ENCODE measurements around the gene BCAS3.

Gene BCAS3

DNA sequence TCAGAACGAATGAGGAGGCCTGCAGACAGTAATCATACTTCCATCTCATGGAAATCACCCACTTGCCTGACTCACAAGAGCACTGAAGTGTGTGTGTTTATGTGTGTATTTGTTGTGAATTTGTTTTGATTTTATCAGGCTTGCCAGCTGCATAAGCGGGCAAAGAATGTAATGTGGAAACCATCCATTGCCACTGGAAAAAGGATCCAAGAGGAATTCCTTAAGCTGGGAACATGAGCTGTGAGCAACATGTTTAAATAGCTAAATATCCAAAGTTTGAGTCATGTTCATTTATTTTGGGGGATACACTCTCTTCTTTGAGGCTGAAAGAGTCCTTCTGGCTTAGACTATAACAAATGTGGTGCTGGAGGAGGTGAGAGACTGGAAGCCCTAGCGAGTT is 523.6 kb downstream of the BCAS3 start:
- no peak overlapping the region for H3K4me3 ChIP-seq (ENCODE audit: low read length)
- no peaks in the 10 kb centered on the region for H3K27me3 ChIP-seq (ENCODE audit: insufficient read depth, low read length)
- no peaks in the 10 kb centered on the region for H3K36me3 ChIP-seq (ENCODE audit: insufficient read depth, low read length)
- no peaks in the 10 kb centered on the region for H3K9me3 ChIP-seq (ENCODE audit: low read length)
- no peak overlapping the region for H2AFZ ChIP-seq (ENCODE audit: low read depth, low read length)
- H3K4me1 ChIP-seq (ENCODE audit: insufficient read depth, low read length): peaks cover 3% of the 10 kb centered on the region

DNA sequence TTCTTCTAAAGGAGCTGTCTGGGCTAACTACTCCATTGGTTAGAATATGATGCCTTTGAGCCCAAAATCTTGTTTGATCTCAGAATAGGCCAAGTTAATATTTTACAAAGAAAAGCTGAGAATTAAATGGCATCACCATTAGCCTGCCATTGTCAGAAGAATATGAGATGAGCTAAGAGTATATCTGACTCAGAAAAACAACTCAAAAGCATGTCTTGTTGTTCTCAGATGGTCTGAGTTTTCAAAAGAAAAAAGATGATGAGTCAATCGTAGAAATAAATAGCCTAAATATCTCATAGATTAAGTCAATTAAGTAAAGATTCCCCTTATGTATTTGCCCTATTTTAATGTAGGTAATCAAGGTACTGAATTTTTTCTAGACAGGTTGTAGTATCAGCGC is 524.9 kb downstream of the BCAS3 start:
- Histone ChIP-seq H3K9me3 (ENCODE audit: low read length) (no peaks in the 10 kb centered on the region), H2AFZ (ENCODE audit: low read depth, low read length) (no peak overlapping the region), H3K36me3 (ENCODE audit: insufficient read depth, low read length) (no peaks in the 10 kb centered on the region), H3K4me3 (ENCODE audit: low read length) (no peak overlapping the region), H3K4me1 (ENCODE audit: insufficient read depth, low read length) (peaks cover 3% of the 10 kb centered on the region), H3K27me3 (ENCODE audit: insufficient read depth, low read length) (no peaks in the 10 kb centered on the region)

- Histone ChIP-seq H2AFZ (ENCODE audit: low read depth, low read length) (no peak overlapping the region), H3K36me3 (ENCODE audit: insufficient read depth, low read length) (no peaks in the 10 kb centered on the region), H3K27me3 (ENCODE audit: insufficient read depth, low read length) (no peaks in the 10 kb centered on the region), H3K4me3 (ENCODE audit: low read length) (no peak overlapping the region), H3K4me1 (ENCODE audit: insufficient read depth, low read length) (peaks cover 9% of the 10 kb centered on the region), H3K9me3 (ENCODE audit: low read length) (no peaks in the 10 kb centered on the region)
Measured at GRCh38 chr17:61203671-61204131, 526.0 kb downstream of the BCAS3 start.

DNA sequence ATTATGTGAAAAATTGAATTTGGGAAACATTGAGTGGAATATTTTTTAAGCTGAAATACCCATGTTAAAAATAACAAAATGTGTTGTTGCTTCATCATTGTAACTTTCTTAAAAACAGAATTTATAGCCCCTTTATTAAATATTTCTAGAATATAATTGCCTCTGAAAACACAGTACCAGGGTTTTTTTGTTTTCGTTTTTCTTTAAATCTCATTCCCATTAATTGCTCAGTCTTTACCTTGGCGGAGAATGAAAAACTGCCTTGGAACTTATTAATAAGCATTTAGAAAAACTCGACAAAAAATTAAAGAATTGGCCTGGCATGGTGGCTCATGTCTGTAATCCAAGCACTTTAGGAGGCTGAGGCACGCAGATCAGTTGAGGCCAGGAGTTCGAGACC is 526.8 kb downstream of the BCAS3 start:
- peaks cover 16% of the 10 kb centered on the region for H3K4me1 ChIP-seq (ENCODE audit: insufficient read depth, low read length)
- H3K9me3 ChIP-seq (ENCODE audit: low read length): no peaks in the 10 kb centered on the region
- H3K4me3 ChIP-seq (ENCODE audit: low read length): no peak overlapping the region
- no peaks in the 10 kb centered on the region for H3K36me3 ChIP-seq (ENCODE audit: insufficient read depth, low read length)
- H3K27me3 ChIP-seq (ENCODE audit: insufficient read depth, low read length): no peaks in the 10 kb centered on the region
- no peak overlapping the region for H2AFZ ChIP-seq (ENCODE audit: low read depth, low read length)

- no peaks in the 10 kb centered on the region for H3K27me3 ChIP-seq (ENCODE audit: insufficient read depth, low read length)
- no peak overlapping the region for H3K4me3 ChIP-seq (ENCODE audit: low read length)
- H2AFZ ChIP-seq (ENCODE audit: low read depth, low read length): no peak overlapping the region
- H3K9me3 ChIP-seq (ENCODE audit: low read length): no peaks in the 10 kb centered on the region
- H3K4me1 ChIP-seq (ENCODE audit: insufficient read depth, low read length): peaks cover 26% of the 10 kb centered on the region
- no peaks in the 10 kb centered on the region for H3K36me3 ChIP-seq (ENCODE audit: insufficient read depth, low read length)
Measured at GRCh38 chr17:61205401-61205800, 527.8 kb downstream of the BCAS3 start.

DNA sequence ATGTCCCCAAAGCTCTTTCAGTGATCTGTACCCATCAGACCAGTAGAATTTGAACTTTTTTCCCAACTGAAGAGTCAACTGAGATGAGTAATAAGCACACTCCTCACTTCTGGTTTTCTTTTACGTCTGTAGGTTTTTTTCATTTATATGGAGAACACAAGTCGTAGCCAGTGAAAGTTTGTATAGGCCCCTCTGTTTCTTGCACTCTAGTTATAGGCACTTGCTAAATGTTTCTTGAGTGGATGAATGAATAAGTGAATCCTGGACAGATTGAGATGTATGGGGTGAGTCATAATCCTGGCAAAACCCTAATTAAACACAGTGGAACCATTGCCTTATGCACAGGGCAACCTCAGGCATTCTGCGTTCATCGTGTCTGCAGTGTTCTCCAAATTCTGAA is 528.3 kb downstream of the BCAS3 start:
- H2AFZ ChIP-seq (ENCODE audit: low read depth, low read length): no peak overlapping the region
- H3K36me3 ChIP-seq (ENCODE audit: insufficient read depth, low read length): no peaks in the 10 kb centered on the region
- H3K4me3 ChIP-seq (ENCODE audit: low read length): no peak overlapping the region
- peaks cover 31% of the 10 kb centered on the region for H3K4me1 ChIP-seq (ENCODE audit: insufficient read depth, low read length)
- H3K9me3 ChIP-seq (ENCODE audit: low read length): no peaks in the 10 kb centered on the region
- H3K27me3 ChIP-seq (ENCODE audit: insufficient read depth, low read length): no peaks in the 10 kb centered on the region

GRCh38 chr17:61206922-61207321 is 529.3 kb downstream of the BCAS3 start:
- H3K4me3 ChIP-seq (ENCODE audit: low read length): no peak overlapping the region
- H3K9me3 ChIP-seq (ENCODE audit: low read length): no peaks in the 10 kb centered on the region
- H3K36me3 ChIP-seq (ENCODE audit: insufficient read depth, low read length): no peaks in the 10 kb centered on the region
- H2AFZ ChIP-seq (ENCODE audit: low read depth, low read length): no peak overlapping the region
- peaks cover 37% of the 10 kb centered on the region for H3K4me1 ChIP-seq (ENCODE audit: insufficient read depth, low read length)
- H3K27me3 ChIP-seq (ENCODE audit: insufficient read depth, low read length): no peaks in the 10 kb centered on the region

DNA sequence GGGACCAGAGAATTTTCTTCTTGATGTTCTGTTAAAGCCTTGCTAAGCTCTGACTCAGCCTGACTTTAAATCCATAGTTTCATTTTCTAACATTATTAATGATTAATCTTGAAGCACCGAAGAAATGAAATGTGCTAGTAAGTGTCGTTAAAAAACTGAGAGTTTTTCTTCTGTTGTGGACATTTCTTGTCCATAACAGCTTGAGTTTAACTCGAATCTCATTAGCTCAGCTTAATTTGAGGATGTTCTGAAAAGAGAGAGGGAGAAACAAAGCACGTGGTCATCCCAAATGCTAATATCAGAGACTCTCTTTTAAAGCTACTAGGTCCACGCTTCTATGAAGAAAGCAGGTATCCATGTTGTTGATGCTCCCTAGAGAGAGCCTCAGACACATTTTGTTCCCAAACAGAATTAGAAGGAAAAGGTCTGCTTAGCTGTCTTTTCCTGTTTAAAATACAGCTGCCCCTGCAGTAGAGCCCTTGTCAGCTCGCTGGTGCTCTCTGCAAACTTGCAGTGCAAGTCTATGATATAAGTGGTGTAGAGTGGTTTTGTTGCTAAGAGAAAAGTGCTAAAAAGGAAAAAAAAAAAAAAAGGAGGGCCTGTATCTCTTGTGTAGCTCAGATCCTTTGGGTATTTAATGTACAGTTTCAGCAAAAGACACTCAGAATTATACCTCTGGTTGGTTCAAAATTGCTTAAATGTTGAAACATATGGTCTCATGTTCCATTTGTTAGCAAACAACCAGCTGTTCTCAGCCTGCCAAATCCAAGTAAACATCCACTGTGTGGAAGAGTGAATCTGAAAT is 530.9 kb downstream of the BCAS3 start:
- Histone ChIP-seq H3K4me1 (ENCODE audit: insufficient read depth, low read length) (peaks cover 37% of the 10 kb centered on the region), H3K4me3 (ENCODE audit: low read length) (no peak overlapping the region), H3K9me3 (ENCODE audit: low read length) (no peaks in the 10 kb centered on the region), H3K27me3 (ENCODE audit: insufficient read depth, low read length) (no peaks in the 10 kb centered on the region), H3K36me3 (ENCODE audit: insufficient read depth, low read length) (no peaks in the 10 kb centered on the region), H2AFZ (ENCODE audit: low read depth, low read length) (peak overlapping the region; percentile 8)

GRCh38 chr17:61209106-61209439 is 531.4 kb downstream of the BCAS3 start:
- Histone ChIP-seq H3K9me3 (ENCODE audit: low read length) (no peaks in the 10 kb centered on the region), H3K4me3 (ENCODE audit: low read length) (no peak overlapping the region)

GRCh38 chr17:61209525-61209924 is 531.9 kb downstream of the BCAS3 start:
- Histone ChIP-seq H3K4me3 (ENCODE audit: low read length) (no peak overlapping the region), H3K4me1 (ENCODE audit: insufficient read depth, low read length) (peaks cover 34% of the 10 kb centered on the region), H3K27me3 (ENCODE audit: insufficient read depth, low read length) (no peaks in the 10 kb centered on the region), H3K36me3 (ENCODE audit: insufficient read depth, low read length) (no peaks in the 10 kb centered on the region), H3K9me3 (ENCODE audit: low read length) (no peaks in the 10 kb centered on the region), H2AFZ (ENCODE audit: low read depth, low read length) (peak overlapping the region; percentile 8)

More at GRCh38 chr17:61209106-61209439, 531.4 kb downstream of the BCAS3 start:
- Histone ChIP-seq H3K27me3 (ENCODE audit: insufficient read depth, low read length) (no peaks in the 10 kb centered on the region), H2AFZ (ENCODE audit: low read depth, low read length) (peak overlapping the region; percentile 8), H3K4me1 (ENCODE audit: insufficient read depth, low read length) (peaks cover 34% of the 10 kb centered on the region), H3K36me3 (ENCODE audit: insufficient read depth, low read length) (no peaks in the 10 kb centered on the region)

DNA sequence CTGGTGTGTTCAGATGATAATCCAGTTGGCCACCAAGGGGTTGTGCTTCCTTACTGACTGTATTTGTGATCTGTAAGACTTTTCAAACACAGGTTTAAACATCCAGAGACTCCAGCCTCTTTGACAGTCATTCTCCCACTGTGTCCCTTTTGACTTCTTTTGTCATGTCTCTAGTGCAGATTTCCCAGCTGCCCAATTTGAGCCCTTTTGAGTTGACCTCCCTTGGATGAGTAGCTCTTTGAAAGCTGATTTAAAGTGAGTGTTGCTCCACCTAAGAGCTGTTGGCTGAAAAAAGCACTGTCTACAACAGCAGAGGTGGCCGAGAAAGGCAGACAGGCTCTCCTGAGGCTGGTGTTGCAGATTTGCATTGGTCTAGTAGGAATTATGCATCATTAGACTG is 533.6 kb downstream of the BCAS3 start:
- Histone ChIP-seq H3K27me3 (ENCODE audit: insufficient read depth, low read length) (no peaks in the 10 kb centered on the region), H3K9me3 (ENCODE audit: low read length) (no peaks in the 10 kb centered on the region), H3K4me3 (ENCODE audit: low read length) (no peak overlapping the region)

GRCh38 chr17:61212655-61213054 is 535.0 kb downstream of the BCAS3 start:
- H2AFZ ChIP-seq (ENCODE audit: low read depth, low read length): no peak overlapping the region
- no peaks in the 10 kb centered on the region for H3K36me3 ChIP-seq (ENCODE audit: insufficient read depth, low read length)
- peaks cover 34% of the 10 kb centered on the region for H3K4me1 ChIP-seq (ENCODE audit: insufficient read depth, low read length)
- no peak overlapping the region for H3K4me3 ChIP-seq (ENCODE audit: low read length)
- H3K9me3 ChIP-seq (ENCODE audit: low read length): no peaks in the 10 kb centered on the region
- no peaks in the 10 kb centered on the region for H3K27me3 ChIP-seq (ENCODE audit: insufficient read depth, low read length)

More for the DNA sequence above, 533.6 kb downstream of the BCAS3 start:
- peaks cover 34% of the 10 kb centered on the region for H3K4me1 ChIP-seq (ENCODE audit: insufficient read depth, low read length)
- no peaks in the 10 kb centered on the region for H3K36me3 ChIP-seq (ENCODE audit: insufficient read depth, low read length)
- no peak overlapping the region for H2AFZ ChIP-seq (ENCODE audit: low read depth, low read length)

DNA sequence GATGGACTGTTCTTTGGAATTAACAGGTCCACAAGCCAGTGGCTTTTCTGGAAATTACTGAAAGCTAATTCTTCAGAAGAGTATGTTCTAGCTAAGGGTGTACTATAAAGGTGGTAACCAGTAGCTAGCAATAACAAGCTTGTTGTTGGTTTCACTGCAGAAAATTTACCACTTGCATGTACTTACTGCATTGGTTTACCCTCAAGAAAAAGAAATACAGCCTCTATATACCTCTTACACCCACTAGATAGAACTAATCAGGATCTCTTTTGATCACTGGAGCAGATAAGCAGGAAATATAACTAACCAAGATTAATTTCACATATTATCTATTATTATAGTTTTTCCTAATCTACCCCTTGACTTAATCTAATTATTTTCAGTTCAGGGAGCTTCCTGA is 537.1 kb downstream of the BCAS3 start:
- Histone ChIP-seq H3K4me1 (ENCODE audit: insufficient read depth, low read length) (peaks cover 18% of the 10 kb centered on the region), H3K27me3 (ENCODE audit: insufficient read depth, low read length) (no peaks in the 10 kb centered on the region), H3K9me3 (ENCODE audit: low read length) (no peaks in the 10 kb centered on the region)

DNA sequence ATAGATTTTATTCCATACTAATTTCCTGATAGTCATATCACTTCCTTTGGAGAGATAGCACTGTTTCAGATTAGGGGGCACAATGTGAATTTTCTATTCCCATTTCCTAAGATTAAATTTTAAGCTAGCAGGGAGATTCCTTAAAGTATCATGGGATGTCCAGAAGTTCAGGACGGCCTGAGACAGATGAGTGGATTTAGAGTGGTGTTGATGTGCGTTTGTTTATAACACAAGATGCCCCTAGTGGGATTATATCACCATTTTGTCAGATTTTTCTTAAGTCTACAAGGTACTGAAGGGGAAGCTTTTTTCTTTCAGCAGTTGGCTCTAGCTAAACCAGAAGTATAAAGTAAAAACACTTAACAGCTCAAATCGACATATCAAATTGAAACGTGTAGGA is 538.4 kb downstream of the BCAS3 start:
- H3K4me1 ChIP-seq (ENCODE audit: insufficient read depth, low read length): peaks cover 5% of the 10 kb centered on the region
- no peaks in the 10 kb centered on the region for H3K9me3 ChIP-seq (ENCODE audit: low read length)
- H3K36me3 ChIP-seq (ENCODE audit: insufficient read depth, low read length): no peaks in the 10 kb centered on the region
- H3K4me3 ChIP-seq (ENCODE audit: low read length): no peak overlapping the region
- H3K27me3 ChIP-seq (ENCODE audit: insufficient read depth, low read length): no peaks in the 10 kb centered on the region
- no peak overlapping the region for H2AFZ ChIP-seq (ENCODE audit: low read depth, low read length)

More for the DNA sequence above, 537.1 kb downstream of the BCAS3 start:
- Histone ChIP-seq H3K36me3 (ENCODE audit: insufficient read depth, low read length) (no peaks in the 10 kb centered on the region), H3K4me3 (ENCODE audit: low read length) (no peak overlapping the region), H2AFZ (ENCODE audit: low read depth, low read length) (no peak overlapping the region)

Measured in neuron (in vitro differentiated cells).